ENCODE measurements around the gene GLIS2. TPM values are rescaled to one million over a fixed set of nuclear protein-coding genes. Genes with fewer than 3 reads are reported as not detected.
"Not testable (repeated sequence)": the region's sequence is repeated elsewhere in the genome, so short reads cannot be mapped to it uniquely, and the experiment has no call there.

Gene GLIS2
- total and polyA plus RNA-seq, 4 donors: 12.3 to 72.6 (median 29.3) TPM

DNA sequence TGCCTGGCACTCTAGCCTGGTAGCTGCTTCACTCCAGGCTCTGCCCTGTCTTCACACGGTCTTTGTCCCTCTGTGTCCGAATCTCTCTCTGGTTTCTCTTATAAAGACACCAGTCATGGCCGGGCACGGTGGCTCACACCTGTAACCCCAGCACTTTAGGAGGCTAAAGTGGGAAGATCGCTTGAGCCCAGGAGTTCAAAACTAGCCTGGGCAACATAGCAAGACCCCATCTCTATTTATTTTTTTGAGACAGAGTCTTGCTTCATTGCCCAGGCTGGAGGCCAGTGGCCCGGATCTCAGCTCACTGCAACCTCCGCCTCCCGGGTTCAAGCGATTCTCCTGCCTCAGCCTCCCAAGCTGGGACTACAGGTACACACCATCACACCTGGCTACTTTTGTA is 17.8 kb downstream of the GLIS2 start:
- not testable (repeated sequence) for ATAC-seq (ENCODE audit: low FRiP score); H3K4me1 ChIP-seq (ENCODE audit: control insufficient read depth in 1 of 2, insufficient read depth in 2 of 2, low read length in 2 of 2); H3K9me3 ChIP-seq (ENCODE audit: control insufficient read depth, low read length); H3K27me3 ChIP-seq (ENCODE audit: control insufficient read depth in 1 of 2, insufficient read depth in 2 of 2, low read length in 1 of 2); H3K27ac ChIP-seq (ENCODE audit: low read depth in 1 of 2, low read length in 2 of 2); H3K4me3 ChIP-seq (ENCODE audit: low read length in 2 of 2); DNase-seq; H3K36me3 ChIP-seq (ENCODE audit: control insufficient read depth in 1 of 2, insufficient read depth in 2 of 2, low read length in 1 of 2)
- 86 to 87% methylated on average over 9 of the region's 9 CpGs for WGBS, 2 donors
- intact Hi-C loops (cut with DNase I): loop anchor here (2.0 to 10.0 kb wide), 3 partner anchors 73 to 359 kb away; no protein-coding TSS in a partner anchor

DNA sequence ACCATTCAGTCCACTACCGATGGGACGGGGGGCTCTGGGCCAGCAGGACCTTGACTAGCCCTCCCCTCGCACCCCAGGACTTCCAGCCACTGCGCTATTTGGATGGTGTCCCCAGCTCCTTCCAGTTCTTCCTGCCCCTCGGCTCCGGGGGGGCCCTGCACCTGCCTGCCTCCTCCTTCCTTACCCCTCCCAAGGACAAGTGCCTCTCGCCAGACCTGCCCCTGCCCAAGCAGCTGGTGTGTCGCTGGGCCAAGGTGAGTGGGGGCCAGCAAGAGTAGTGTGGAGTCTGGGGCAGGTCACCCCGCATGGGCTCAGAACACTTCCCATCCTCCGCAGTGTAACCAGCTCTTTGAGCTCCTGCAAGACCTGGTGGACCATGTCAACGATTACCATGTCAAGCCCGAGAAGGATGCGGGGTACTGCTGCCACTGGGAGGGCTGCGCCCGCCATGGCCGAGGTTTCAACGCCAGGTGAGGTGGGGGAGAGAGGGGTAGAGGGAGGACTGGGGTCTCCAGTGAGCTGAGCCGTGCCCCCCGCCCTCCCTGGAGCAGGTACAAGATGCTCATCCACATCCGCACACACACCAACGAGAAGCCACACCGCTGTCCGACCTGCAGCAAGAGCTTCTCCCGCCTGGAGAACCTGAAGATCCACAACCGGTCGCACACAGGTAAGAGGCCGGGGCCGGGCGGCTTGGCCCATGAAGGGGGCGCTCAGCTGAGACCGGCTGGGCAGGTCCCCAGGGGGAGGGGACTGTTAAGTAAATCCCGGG is 19.0 kb downstream of the GLIS2 start:
- no peaks in the 10 kb centered on the region for H3K36me3 ChIP-seq (ENCODE audit: control insufficient read depth in 1 of 2, insufficient read depth in 2 of 2, low read length in 1 of 2)
- WGBS, 2 donors: 83 to 85% methylated on average over 30 to 32 of the region's 32 CpGs
- intact Hi-C loops (cut with DNase I): loop anchor here (5.0 to 10.0 kb wide), 2 partner anchors 133 to 360 kb away; no protein-coding TSS in a partner anchor

DNA sequence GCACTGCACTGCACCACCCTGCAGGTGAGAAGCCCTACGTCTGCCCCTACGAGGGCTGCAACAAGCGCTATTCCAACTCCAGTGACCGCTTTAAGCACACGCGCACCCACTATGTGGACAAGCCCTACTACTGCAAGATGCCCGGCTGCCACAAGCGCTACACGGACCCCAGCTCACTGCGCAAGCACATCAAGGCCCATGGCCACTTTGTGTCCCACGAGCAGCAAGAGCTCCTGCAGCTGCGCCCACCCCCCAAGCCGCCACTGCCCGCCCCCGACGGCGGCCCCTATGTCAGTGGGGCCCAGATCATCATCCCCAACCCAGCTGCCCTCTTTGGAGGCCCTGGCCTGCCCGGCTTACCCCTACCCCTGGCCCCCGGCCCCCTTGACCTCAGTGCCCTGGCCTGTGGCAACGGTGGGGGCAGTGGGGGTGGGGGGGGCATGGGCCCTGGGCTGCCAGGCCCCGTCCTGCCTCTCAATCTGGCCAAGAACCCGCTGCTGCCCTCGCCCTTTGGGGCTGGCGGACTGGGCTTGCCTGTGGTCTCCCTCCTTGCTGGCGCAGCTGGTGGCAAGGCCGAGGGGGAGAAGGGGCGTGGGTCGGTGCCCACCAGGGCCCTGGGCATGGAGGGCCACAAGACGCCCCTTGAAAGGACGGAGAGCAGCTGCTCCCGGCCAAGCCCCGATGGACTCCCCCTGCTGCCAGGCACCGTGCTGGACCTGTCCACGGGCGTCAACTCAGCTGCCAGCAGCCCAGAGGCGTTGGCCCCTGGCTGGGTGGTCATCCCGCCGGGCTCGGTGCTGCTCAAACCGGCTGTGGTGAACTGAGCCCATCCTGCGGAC is 21.1 kb downstream of the GLIS2 start:
- no peaks in the 10 kb centered on the region for H3K9me3 ChIP-seq (ENCODE audit: control insufficient read depth, low read length)
- H3K27ac ChIP-seq (ENCODE audit: low read depth in 1 of 2, low read length in 2 of 2): no peak overlapping the region
- no peaks in the 10 kb centered on the region for H3K4me1 ChIP-seq (ENCODE audit: control insufficient read depth in 1 of 2, insufficient read depth in 2 of 2, low read length in 2 of 2)
- H3K27me3 ChIP-seq (ENCODE audit: control insufficient read depth in 1 of 2, insufficient read depth in 2 of 2, low read length in 1 of 2): no peaks in the 10 kb centered on the region
- intact Hi-C loops (cut with DNase I): loop anchor here in 1 of 2 donors (10.0 kb wide), 1 partner anchor 362 kb away; no protein-coding TSS in a partner anchor
- no peak overlapping the region for H3K4me3 ChIP-seq (ENCODE audit: low read length in 2 of 2)
- H3K36me3 ChIP-seq (ENCODE audit: control insufficient read depth in 1 of 2, insufficient read depth in 2 of 2, low read length in 1 of 2): no peaks in the 10 kb centered on the region
- no peak for DNase-seq
- no peak for ATAC-seq (ENCODE audit: low FRiP score)
- 76 to 78% methylated on average over 38 to 41 of the region's 41 CpGs for WGBS, 2 donors

More for the DNA sequence above, 19.0 kb downstream of the GLIS2 start:
- no peaks in the 10 kb centered on the region for H3K27me3 ChIP-seq (ENCODE audit: control insufficient read depth in 1 of 2, insufficient read depth in 2 of 2, low read length in 1 of 2)
- H3K4me3 ChIP-seq (ENCODE audit: low read length in 2 of 2): no peak overlapping the region
- H3K4me1 ChIP-seq (ENCODE audit: control insufficient read depth in 1 of 2, insufficient read depth in 2 of 2, low read length in 2 of 2): no peaks in the 10 kb centered on the region
- no peaks in the 10 kb centered on the region for H3K9me3 ChIP-seq (ENCODE audit: control insufficient read depth, low read length)
- ATAC-seq (ENCODE audit: low FRiP score): no peak
- no peak overlapping the region for H3K27ac ChIP-seq (ENCODE audit: low read depth in 1 of 2, low read length in 2 of 2)
- DNase-seq: peak in 1 of 2 donors; percentile 41

DNA sequence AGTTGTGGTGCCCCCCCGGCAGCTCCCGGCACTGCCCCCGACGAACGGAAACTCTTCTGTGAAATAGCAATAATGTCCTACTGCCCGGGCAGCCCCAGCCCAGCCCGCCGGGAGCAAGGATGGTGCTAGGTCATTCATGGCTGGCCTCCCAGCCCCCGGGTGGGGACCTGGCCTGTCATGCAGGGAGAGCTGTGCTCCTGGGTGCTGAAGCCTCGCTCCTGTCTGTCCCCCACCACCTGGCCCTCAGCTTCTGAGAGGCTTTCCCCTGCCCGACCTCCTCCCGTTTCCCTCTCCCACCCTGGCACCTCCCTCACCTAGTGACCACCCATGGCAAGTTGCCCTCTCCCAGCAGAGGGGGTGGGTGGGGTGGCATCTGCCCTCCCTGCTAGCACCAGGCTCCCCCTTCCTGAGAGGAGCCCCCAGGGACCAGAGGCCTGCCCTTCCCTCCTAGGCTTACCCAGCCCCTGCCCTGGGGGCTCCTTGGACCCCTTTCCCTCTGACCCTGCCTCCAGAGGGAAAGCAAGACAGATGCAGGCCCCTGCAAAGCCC is 21.7 kb downstream of the GLIS2 start:
- no peaks in the 10 kb centered on the region for H3K4me1 ChIP-seq (ENCODE audit: control insufficient read depth in 1 of 2, insufficient read depth in 2 of 2, low read length in 2 of 2)
- ATAC-seq (ENCODE audit: low FRiP score): no peak
- WGBS, 2 donors: 65 to 67% methylated on average over 12 of the region's 12 CpGs
- peak in 1 of 2 donors; percentile 49 for DNase-seq
- intact Hi-C loops (cut with DNase I): loop anchor here in 1 of 2 donors (10.0 kb wide), 1 partner anchor 363 kb away; no protein-coding TSS in a partner anchor
- H3K27ac ChIP-seq (ENCODE audit: low read depth in 1 of 2, low read length in 2 of 2): no peak overlapping the region
- no peaks in the 10 kb centered on the region for H3K27me3 ChIP-seq (ENCODE audit: control insufficient read depth in 1 of 2, insufficient read depth in 2 of 2, low read length in 1 of 2)
- H3K9me3 ChIP-seq (ENCODE audit: control insufficient read depth, low read length): no peaks in the 10 kb centered on the region
- H3K36me3 ChIP-seq (ENCODE audit: control insufficient read depth in 1 of 2, insufficient read depth in 2 of 2, low read length in 1 of 2): no peaks in the 10 kb centered on the region
- H3K4me3 ChIP-seq (ENCODE audit: low read length in 2 of 2): no peak overlapping the region

DNA sequence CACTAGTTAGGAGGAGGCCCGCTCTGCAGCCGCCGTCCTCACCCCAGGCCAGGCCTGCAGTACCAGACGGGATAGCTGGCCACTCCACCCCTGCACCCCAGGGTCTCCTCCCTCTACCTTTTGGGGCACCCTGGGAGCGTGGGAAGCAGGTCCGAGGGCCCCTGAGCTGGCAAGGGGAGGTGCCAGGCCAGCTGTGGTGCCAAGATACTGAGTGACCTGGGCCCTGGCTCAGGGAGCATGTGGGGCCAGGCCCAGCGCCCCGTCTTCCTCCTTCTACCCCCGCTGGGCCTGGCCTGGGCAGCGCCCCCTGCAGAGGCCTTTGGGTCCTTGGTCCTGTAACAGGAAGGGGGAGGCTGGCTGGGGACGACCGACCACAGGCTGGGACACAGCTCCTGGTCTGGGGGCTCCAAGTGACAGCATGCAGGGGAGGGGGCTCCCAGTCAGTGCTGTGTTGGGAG is 22.3 kb downstream of the GLIS2 start:
- no peak overlapping the region for H3K4me3 ChIP-seq (ENCODE audit: low read length in 2 of 2)
- no peaks in the 10 kb centered on the region for H3K4me1 ChIP-seq (ENCODE audit: control insufficient read depth in 1 of 2, insufficient read depth in 2 of 2, low read length in 2 of 2)
- DNase-seq (peak in 1 of 2 donors; percentile 46), ATAC-seq (ENCODE audit: low FRiP score) (no peak)
- WGBS, 2 donors: 59 to 67% methylated on average over 8 to 12 of the region's 12 CpGs
- H3K27me3 ChIP-seq (ENCODE audit: control insufficient read depth in 1 of 2, insufficient read depth in 2 of 2, low read length in 1 of 2): no peaks in the 10 kb centered on the region
- no peaks in the 10 kb centered on the region for H3K9me3 ChIP-seq (ENCODE audit: control insufficient read depth, low read length)
- intact Hi-C loops (cut with DNase I): loop anchor here in 1 of 2 donors (10.0 kb wide), 1 partner anchor 363 kb away; no protein-coding TSS in a partner anchor
- no peaks in the 10 kb centered on the region for H3K36me3 ChIP-seq (ENCODE audit: control insufficient read depth in 1 of 2, insufficient read depth in 2 of 2, low read length in 1 of 2)
- H3K27ac ChIP-seq (ENCODE audit: low read depth in 1 of 2, low read length in 2 of 2): no peak overlapping the region

DNA sequence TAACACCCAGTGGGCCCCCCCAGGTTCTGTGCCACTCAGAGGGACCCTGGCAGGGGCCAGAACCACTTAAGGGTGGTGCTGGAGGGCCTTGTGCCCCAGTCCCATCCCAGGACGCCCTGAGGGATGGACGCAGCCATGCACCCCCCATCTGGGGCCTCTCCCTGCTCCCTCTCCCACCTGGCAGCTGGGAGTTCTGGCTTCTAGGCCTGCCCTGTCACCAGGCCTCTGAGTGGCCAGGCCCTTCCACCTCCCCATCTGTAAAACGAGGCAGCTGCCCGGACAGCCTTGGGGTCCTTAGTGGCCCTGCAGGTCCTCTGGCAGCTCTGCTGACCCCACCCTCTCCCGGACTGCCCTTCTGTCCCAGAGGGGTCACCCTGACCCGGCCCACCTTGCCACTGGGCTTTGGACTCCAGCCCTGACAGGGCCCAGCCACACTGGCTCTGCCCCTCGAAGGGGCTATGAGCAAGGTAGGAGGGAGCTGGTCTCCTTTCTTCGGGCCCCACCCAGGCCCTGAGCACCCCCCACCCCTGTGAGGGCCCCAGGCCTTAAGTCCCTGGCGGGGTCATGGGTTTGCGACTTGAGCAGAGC is 22.9 kb downstream of the GLIS2 start:
- ATAC-seq (ENCODE audit: low FRiP score) (no peak), DNase-seq (peak in 1 of 2 donors; percentile 48)
- H3K9me3 ChIP-seq (ENCODE audit: control insufficient read depth, low read length): no peaks in the 10 kb centered on the region
- no peak overlapping the region for H3K27ac ChIP-seq (ENCODE audit: low read depth in 1 of 2, low read length in 2 of 2)
- H3K4me3 ChIP-seq (ENCODE audit: low read length in 2 of 2): no peak overlapping the region
- H3K27me3 ChIP-seq (ENCODE audit: control insufficient read depth in 1 of 2, insufficient read depth in 2 of 2, low read length in 1 of 2): no peaks in the 10 kb centered on the region
- H3K36me3 ChIP-seq (ENCODE audit: control insufficient read depth in 1 of 2, insufficient read depth in 2 of 2, low read length in 1 of 2): no peaks in the 10 kb centered on the region
- intact Hi-C loops (cut with DNase I): loop anchor here in 1 of 2 donors (10.0 kb wide), 1 partner anchor 364 kb away; no protein-coding TSS in a partner anchor
- WGBS, 2 donors: 67 to 76% methylated on average over 8 to 10 of the region's 10 CpGs
- no peaks in the 10 kb centered on the region for H3K4me1 ChIP-seq (ENCODE audit: control insufficient read depth in 1 of 2, insufficient read depth in 2 of 2, low read length in 2 of 2)

DNA sequence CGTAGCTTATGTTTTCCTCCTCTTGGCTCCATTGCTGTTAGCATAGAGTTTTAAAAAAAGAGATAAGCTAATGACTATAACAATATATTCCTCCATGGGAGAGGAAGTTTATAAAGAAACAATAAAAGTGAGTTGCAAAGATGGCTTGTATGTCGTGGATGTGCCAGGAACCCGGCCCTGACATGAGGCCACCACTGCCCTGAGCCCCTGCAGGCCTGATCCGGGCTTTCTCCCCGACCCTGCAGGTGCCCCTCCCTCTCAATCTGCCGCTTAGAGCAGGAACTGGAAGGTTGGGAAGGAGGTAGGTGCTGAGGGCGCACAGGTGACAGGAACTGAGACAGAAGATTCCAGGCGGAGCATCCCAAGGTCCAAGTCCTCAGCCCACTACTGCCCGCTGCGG is 23.6 kb downstream of the GLIS2 start:
- ATAC-seq (ENCODE audit: low FRiP score): no peak
- Histone ChIP-seq H3K27me3 (ENCODE audit: control insufficient read depth in 1 of 2, insufficient read depth in 2 of 2, low read length in 1 of 2) (no peaks in the 10 kb centered on the region), H3K27ac (ENCODE audit: low read depth in 1 of 2, low read length in 2 of 2) (no peak overlapping the region), H3K4me3 (ENCODE audit: low read length in 2 of 2) (no peak overlapping the region), H3K9me3 (ENCODE audit: control insufficient read depth, low read length) (no peaks in the 10 kb centered on the region), H3K4me1 (ENCODE audit: control insufficient read depth in 1 of 2, insufficient read depth in 2 of 2, low read length in 2 of 2) (no peaks in the 10 kb centered on the region), H3K36me3 (ENCODE audit: control insufficient read depth in 1 of 2, insufficient read depth in 2 of 2, low read length in 1 of 2) (no peaks in the 10 kb centered on the region)
- 65 to 67% methylated on average over 10 of the region's 10 CpGs for WGBS, 2 donors
- intact Hi-C loops (cut with DNase I): loop anchor here in 1 of 2 donors (10.0 kb wide), 1 partner anchor 365 kb away; no protein-coding TSS in a partner anchor
- no peak for DNase-seq

DNA sequence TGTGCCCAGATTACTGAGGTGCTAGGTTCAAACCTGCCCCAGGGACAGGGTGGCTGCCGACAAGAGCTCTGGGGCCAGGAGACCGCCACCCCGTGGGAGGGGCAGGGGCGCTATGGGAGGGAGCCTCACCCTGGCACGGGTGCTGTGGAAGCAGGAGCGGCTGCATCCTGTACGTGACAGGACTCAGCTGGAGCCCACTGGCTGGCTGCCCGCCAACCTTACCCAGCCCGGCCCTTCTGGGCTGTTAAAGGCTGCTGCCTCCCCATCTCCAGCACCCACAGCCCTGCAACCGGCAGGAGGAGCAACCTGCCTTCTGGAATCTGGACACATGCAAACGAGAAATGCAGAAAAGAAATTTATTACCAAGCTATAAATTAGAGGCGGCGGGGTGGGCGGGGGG is 24.0 kb downstream of the GLIS2 start:
- H3K9me3 ChIP-seq (ENCODE audit: control insufficient read depth, low read length): no peaks in the 10 kb centered on the region
- H3K4me3 ChIP-seq (ENCODE audit: low read length in 2 of 2): no peak overlapping the region
- H3K36me3 ChIP-seq (ENCODE audit: control insufficient read depth in 1 of 2, insufficient read depth in 2 of 2, low read length in 1 of 2): no peaks in the 10 kb centered on the region
- intact Hi-C loops (cut with DNase I): loop anchor here in 1 of 2 donors (10.0 kb wide), 1 partner anchor 365 kb away; no protein-coding TSS in a partner anchor
- H3K4me1 ChIP-seq (ENCODE audit: control insufficient read depth in 1 of 2, insufficient read depth in 2 of 2, low read length in 2 of 2): no peaks in the 10 kb centered on the region
- WGBS, 2 donors: 30 to 39% methylated on average over 14 of the region's 14 CpGs
- peak in 1 of 2 donors; percentile 78 for DNase-seq
- ATAC-seq (ENCODE audit: low FRiP score): no peak
- no peak overlapping the region for H3K27ac ChIP-seq (ENCODE audit: low read depth in 1 of 2, low read length in 2 of 2)
- H3K27me3 ChIP-seq (ENCODE audit: control insufficient read depth in 1 of 2, insufficient read depth in 2 of 2, low read length in 1 of 2): no peaks in the 10 kb centered on the region

Data from aorta (tissue), 5 donors.